Muscle layer of colon (tissue), 2 donors: ENCODE measurements around the gene NPVF.

Source experiments
- H3K27ac ChIP-seq: one replicate; pipeline ENCODE4 v1.7.0; 2013; ENCODE audit warnings: low read depth, mild to moderate bottlenecking, low read length, moderate library complexity
- H3K27me3 ChIP-seq, 2 donors: one replicate each; pipeline ENCODE4 v1.7.0; 2013; ENCODE audit warnings: low read length in 2 of 2, mild to moderate bottlenecking in 2 of 2; ENCODE audit not compliant: insufficient read depth in 2 of 2, control insufficient read depth in 1 of 2
- H3K36me3 ChIP-seq: one replicate; pipeline ENCODE4 v1.7.0; 2013; ENCODE audit warnings: mild to moderate bottlenecking, low read length; ENCODE audit not compliant: insufficient read depth
- H3K4me1 ChIP-seq: one replicate; pipeline ENCODE4 v1.7.0; 2013; ENCODE audit warnings: mild to moderate bottlenecking, low read length; ENCODE audit not compliant: insufficient read depth
- H3K4me3 ChIP-seq, 2 donors: one replicate each; pipeline ENCODE4 v1.7.0; 2013; ENCODE audit warnings: low read length in 2 of 2, low read depth in 1 of 2, mild to moderate bottlenecking in 1 of 2, moderate library complexity in 1 of 2
- H3K9ac ChIP-seq: one replicate; pipeline ENCODE4 v1.7.0; 2013; ENCODE audit warnings: low read length
- H3K9me3 ChIP-seq: one replicate; pipeline ENCODE4 v1.7.0; 2013; ENCODE audit warnings: mild to moderate bottlenecking, low read length
- donor health status: abdominal sarcoma.
- donor health status: Adenocarcinoma of cecum.

NPVF gene

DNA sequence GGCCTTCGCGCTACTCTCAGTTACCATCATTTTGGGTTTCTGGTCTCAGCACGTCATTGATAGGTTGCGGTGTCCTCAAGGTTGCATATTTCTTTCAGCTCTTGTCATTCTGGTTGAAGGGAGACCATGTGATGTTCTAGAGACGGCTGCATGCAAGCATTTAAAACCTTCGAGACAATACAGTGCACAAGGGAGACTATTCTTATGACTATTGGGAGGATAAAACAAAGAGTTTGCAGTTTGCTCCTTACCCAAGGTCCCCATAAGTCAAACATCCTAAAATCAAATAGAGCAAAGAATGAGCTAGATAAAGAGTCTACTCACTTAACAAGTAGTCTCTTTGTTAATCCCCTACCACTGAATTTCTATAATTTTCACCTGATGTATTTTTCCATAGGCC, 39.1 kb downstream of the NPVF start:
- no peak overlapping the region for H3K4me3 ChIP-seq
- H3K27ac ChIP-seq: no peak overlapping the region
- no peaks in the 10 kb centered on the region for H3K36me3 ChIP-seq
- H3K4me1 ChIP-seq: no peaks in the 10 kb centered on the region
- H3K27me3 ChIP-seq: no peaks in the 10 kb centered on the region
- no peaks in the 10 kb centered on the region for H3K9me3 ChIP-seq
- no peak overlapping the region for H3K9ac ChIP-seq

DNA sequence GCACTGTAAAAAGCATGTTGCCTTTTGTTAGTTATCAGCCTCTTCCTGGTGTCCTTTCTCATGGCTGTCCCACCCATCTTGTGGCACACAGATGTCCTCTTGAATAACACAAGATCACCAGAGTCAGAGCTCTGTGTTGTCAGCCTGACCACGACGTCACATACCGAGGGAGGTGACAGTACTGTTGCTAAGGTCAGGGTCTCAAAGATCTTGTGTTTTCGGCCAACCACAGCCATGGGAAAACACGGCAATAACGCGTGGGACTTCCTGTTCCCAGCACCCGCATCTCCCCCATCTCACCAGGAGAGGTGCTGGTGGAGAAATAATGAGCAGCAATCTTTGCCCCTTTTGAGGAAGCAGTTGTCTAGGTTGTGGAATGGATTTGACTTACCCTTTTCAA, 40.4 kb downstream of the NPVF start:
- no peak overlapping the region for H3K9ac ChIP-seq
- no peak overlapping the region for H3K27ac ChIP-seq
- no peaks in the 10 kb centered on the region for H3K9me3 ChIP-seq
- H3K27me3 ChIP-seq: no peaks in the 10 kb centered on the region
- no peaks in the 10 kb centered on the region for H3K4me1 ChIP-seq
- no peak overlapping the region for H3K4me3 ChIP-seq
- no peaks in the 10 kb centered on the region for H3K36me3 ChIP-seq

DNA sequence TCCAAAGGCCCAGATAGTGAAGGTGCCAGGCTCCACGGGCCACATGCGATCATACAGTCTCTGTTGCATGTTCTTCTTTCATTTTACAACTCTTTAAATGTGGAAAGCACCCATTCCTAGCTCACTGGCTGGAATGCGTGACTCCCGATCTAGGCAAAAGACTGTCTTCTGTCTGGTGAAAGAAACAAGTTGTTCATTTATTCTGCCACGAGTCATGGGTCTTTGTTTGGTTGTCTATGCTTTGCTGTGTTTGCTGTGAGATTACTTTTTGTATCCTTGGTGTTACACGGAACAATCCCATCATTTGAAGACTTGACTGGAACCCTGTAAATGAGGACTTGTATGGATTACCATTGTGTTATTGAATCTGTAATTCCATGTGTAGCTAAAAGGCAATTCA, 41.9 kb downstream of the NPVF start:
- Histone ChIP-seq H3K36me3 (no peaks in the 10 kb centered on the region), H3K9ac (no peak overlapping the region), H3K27me3 (no peaks in the 10 kb centered on the region), H3K4me3 (no peak overlapping the region), H3K27ac (no peak overlapping the region), H3K4me1 (no peaks in the 10 kb centered on the region), H3K9me3 (no peaks in the 10 kb centered on the region)

DNA sequence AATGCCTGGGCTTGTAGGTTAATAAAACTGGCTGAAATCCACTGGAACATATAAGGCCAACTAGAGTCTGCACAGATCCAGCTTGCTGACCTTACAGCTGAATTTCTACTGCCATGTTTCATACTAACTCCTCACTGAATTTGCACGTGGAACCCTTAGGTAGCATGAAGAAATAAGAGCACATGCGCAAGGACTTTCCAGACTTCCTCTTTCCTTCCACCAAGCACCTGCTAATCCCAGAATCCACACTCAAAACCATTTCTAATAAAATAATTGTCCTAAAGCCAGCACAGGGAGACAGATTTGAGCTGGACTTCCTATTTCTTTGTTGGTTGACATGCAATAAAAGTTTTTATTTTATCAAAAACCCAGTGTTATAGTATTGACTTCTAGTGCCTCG, 46.8 kb downstream of the NPVF start:
- no peak overlapping the region for H3K4me3 ChIP-seq

DNA sequence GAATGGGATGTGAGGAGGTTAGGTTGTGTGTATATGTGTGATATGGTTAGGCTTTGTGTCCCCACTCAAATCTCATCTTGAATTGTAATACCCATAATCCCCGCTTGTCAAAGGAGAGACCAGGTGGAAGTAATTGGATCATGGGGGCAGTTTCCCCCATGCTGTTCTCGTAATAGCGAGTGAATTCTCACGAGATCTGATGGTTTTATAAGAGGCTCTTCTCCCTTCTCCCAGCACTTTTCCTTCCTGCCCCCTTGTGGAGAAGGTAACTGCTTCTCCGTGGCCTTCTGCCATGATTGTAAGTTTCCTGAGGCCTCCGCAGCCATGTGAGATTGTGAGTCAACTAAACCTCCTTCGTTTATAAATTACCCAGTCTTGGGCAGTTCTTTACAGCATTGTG, 47.3 kb downstream of the NPVF start:
- Histone ChIP-seq H3K4me1 (peaks cover 12% of the 10 kb centered on the region), H3K4me3 (peak overlapping the region in 1 of 2 donors; percentile 84), H3K9me3 (no peaks in the 10 kb centered on the region), H3K27ac (peak overlapping the region; percentile 42), H3K36me3 (no peaks in the 10 kb centered on the region), H3K9ac (peak overlapping the region; percentile 62), H3K27me3 (no peaks in the 10 kb centered on the region)

More for the DNA sequence above, 46.8 kb downstream of the NPVF start:
- no peaks in the 10 kb centered on the region for H3K9me3 ChIP-seq
- peaks cover 12% of the 10 kb centered on the region for H3K4me1 ChIP-seq
- no peak overlapping the region for H3K27ac ChIP-seq
- H3K9ac ChIP-seq: no peak overlapping the region
- H3K27me3 ChIP-seq: no peaks in the 10 kb centered on the region
- H3K36me3 ChIP-seq: no peaks in the 10 kb centered on the region

DNA sequence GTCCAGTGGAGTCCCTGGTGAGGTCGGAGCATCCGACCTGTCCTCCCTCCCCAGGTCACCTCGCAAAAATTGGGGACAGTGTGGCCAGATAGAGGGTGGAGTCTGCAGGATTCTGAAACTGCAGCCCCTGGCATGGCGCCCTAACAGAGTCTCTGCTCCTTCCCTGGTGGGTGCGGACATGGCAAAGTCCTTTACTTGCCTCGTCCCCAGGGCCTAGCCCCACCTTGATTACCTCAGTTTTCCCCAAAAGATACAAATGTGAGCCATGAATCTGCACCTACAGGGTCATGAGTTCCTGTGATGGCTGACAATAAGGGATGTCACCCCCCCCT, 47.7 kb downstream of the NPVF start:
- peak overlapping the region; percentile 42 for H3K27ac ChIP-seq
- H3K36me3 ChIP-seq: no peaks in the 10 kb centered on the region
- H3K9me3 ChIP-seq: no peaks in the 10 kb centered on the region
- no peaks in the 10 kb centered on the region for H3K27me3 ChIP-seq
- peaks cover 12% of the 10 kb centered on the region for H3K4me1 ChIP-seq
- H3K4me3 ChIP-seq: peak overlapping the region; percentile 43 to 84
- H3K9ac ChIP-seq: peak overlapping the region; percentile 62

DNA sequence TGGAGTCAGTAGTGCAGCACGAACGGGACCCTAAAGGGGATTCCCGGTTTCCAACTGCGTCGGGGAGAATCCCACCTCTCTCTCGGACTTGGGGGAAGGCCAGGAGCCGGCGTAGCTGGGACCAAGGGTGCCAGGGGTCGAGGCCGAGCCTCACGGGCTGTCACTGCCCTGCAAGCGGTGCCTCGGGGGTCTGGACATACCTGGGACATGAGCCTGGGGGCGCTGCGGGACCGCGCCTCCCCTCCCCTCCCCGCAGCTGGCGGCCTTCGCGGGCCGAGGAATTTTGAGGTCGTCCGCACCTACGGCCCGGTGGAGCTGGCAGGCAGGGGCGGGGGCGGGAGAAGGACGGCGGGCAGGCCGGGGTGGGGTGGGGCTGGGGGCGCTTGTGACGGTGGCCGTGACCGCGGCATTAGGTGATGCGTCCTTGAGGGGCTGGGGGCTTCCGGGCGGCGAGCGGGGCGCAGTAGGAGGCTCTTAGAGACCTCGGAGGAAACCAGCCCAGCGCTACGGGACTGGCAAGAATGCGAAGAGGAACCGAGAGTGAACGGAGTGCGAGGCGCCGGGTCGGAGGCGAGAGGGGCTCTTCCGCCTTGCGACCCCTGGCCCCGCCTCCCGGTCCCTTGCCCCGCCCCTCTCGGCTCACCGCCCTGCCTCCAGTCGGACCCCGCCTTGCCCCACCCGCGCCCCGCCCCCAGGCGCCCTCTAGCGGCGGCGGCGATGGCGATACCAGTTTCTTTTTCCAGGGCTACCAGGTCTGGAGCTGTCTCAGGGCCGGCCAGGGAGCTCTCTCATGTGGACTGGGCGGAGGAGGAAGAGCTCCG, 48.3 kb downstream of the NPVF start:
- peak overlapping the region; percentile 42 for H3K27ac ChIP-seq

DNA sequence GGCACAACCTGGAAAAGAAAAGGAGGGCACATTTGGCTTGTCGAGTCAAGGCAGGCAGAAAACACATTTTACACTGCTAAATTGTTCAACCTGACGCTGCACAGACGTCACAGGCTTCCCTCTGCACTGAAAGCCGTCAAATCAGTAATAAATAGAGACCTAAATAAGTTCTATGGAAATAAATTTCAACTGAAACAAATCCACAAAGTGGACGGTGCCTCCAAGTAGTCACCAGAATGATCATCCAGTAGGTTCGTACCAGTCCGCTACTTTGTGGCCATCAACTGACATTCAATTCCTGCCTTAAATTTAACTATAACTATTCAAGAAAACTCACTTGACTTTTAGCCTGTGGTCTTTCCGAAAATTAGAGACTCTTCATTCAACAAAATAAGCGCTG, 49.0 kb downstream of the NPVF start:
- H3K9me3 ChIP-seq: no peaks in the 10 kb centered on the region
- H3K27me3 ChIP-seq: no peaks in the 10 kb centered on the region
- H3K27ac ChIP-seq: peak overlapping the region; percentile 26
- H3K36me3 ChIP-seq: no peaks in the 10 kb centered on the region
- H3K9ac ChIP-seq: peak overlapping the region; percentile 58
- peak overlapping the region; percentile 43 to 84 for H3K4me3 ChIP-seq
- H3K4me1 ChIP-seq: peaks cover 12% of the 10 kb centered on the region

More for the DNA sequence above, 48.3 kb downstream of the NPVF start:
- Histone ChIP-seq H3K36me3 (no peaks in the 10 kb centered on the region), H3K9ac (peak overlapping the region; percentile 62), H3K4me1 (peaks cover 12% of the 10 kb centered on the region), H3K27me3 (no peaks in the 10 kb centered on the region), H3K9me3 (no peaks in the 10 kb centered on the region), H3K4me3 (peak overlapping the region; percentile 43 to 84)
